AG10803 (cell line): Measurements from ENCODE around the gene SLC5A11.

Source experiments
- DNase-seq: peaks from one replicate; pipeline ENCODE4 v3.0.0; 2010; ENCODE audit warnings: low read depth
- H3K4me3 ChIP-seq: 2 replicates; pipeline ENCODE4 v1.5.1; 2011; ENCODE audit warnings: mild to moderate bottlenecking, low read length, control low read depth
- CTCF ChIP-seq: conservative IDR thresholded peaks from 2 replicates; pipeline ENCODE4 v1.5.1; 2011; ENCODE audit warnings: mild to moderate bottlenecking, low read length, control low read depth, inconsistent platforms

Gene SLC5A11

DNA sequence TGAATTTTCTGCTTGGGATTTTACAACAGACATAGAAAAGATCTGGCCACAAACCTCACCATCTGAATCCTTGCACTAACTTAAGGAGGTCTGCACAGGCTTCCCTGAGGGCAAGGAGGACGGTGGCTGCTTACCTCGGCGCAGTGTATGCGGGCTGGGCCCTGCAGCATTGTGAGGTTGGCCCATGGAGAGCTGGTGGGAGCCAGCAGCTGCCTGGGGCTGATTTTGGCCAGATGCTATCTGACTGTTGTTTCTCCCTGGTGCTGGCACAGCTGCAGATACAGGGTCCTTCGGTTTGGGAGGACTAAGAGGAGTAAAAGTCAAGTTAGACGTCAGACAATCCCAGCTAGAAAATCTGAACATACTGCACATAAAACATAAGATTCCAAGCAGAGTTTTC, 89.6 kb downstream of the SLC5A11 start:
- no peak for DNase-seq
- no peak overlapping the region for H3K4me3 ChIP-seq
- no peak for TF ChIP-seq CTCF

DNA sequence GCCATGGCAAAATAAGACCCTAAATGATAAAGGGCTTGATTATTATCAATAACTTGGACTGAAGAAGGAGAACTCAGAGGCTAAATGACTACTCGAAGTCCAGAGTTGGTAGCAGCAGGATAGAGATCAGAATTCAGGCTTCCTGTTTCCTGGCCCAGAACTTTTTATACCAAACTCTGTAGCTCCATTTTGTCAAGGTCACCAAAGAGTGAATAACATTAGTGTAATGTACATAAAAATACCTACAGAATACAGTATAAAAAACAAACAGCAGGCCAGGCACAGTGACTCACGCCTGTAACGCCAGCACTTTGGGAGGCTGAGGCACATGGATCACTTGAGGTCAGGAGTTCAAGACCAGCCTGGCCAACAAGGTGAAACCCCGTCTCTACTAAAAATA, 90.4 kb downstream of the SLC5A11 start:
- no peak overlapping the region for H3K4me3 ChIP-seq
- no peak for DNase-seq
- no peak for TF ChIP-seq CTCF

DNA sequence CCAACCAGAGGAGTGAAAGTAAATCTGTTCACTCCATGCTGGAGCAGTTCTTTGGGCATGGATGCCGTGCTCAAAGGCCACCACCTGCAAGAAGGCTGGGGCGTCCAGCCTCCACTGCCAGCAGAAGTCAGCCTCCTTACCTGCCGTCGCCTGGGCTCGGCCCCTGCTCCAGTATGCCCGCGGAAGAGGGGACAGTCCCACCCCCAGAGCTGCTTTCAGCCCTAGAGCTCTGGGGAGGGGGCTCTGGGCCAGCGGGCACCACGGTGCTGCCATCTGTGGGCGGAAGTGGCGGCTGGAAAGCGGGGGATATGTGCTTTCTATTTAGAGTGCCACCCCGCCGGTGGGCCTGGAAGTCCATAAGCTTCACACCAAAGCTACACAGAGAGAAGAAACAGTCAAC, 93.5 kb downstream of the SLC5A11 start:
- no peak for TF ChIP-seq CTCF
- no peak overlapping the region for H3K4me3 ChIP-seq
- DNase-seq, result no peak

DNA sequence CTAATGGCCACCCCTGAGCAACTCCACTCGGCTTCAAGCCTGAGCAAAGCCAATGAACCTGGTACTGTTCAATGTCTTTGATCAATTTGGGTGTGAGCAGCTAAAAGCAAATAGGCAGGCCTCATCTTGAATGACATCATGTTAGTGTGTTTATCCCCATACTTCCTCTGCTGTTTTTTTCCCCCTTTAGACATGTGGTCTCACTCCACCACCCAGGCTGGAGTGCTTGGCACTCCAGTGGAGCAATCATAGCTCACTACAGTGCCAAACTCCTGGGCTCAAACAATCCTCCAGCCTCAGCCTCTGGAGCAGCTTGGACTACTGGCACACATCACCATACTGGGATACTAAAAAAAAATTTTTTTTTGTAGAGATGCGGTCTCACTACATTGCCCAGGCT, 94.0 kb downstream of the SLC5A11 start:
- no peak overlapping the region for H3K4me3 ChIP-seq
- no peak for DNase-seq
- TF ChIP-seq CTCF, result no peak

GRCh38 chr16:24943471-24943870, 97.7 kb downstream of the SLC5A11 start:
- DNase-seq, result no peak
- no peak for TF ChIP-seq CTCF
- no peak overlapping the region for H3K4me3 ChIP-seq

DNA sequence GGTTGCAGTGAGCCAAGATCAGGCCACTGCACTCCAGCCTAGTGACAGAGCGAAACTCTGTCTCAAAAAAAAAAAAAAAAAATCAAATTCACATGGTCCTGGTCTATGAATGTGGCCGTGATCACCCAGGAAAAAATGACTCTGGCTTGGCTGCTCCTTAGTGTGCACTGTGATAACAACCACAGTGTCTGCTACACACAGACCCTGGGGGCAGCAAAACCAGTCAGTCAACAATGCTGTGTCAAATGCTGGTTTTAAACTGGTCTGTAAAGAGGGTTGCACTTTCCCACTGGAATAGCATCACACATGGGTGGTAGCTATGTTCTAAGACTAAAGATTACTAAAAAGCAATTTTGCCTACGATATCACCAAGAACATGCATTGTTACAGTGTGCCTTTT, 98.4 kb downstream of the SLC5A11 start:
- H3K4me3 ChIP-seq, result no peak overlapping the region
- no peak for DNase-seq
- no peak for TF ChIP-seq CTCF

- no peak overlapping the region for H3K4me3 ChIP-seq
- no peak for DNase-seq
- TF ChIP-seq CTCF, result no peak
Measured at GRCh38 chr16:24946155-24946554, 100.4 kb downstream of the SLC5A11 start.
